WTC11 (cell line): Measurements from ENCODE around the gene SMYD5.
"Not testable (repeated sequence)": the region's sequence is repeated elsewhere in the genome, so short reads cannot be mapped to it uniquely, and the experiment has no call there.

ENCODE experiments used
- CTCF ChIP-seq: fragments of 200-600 bp; IDR thresholded peaks from 2 replicates; pipeline ENCODE4 v1.8.0; 2022; ENCODE audit warnings: antibody characterized with exemption
- E2F5 ChIP-seq: sonication (generic); formaldehyde crosslinking; IDR thresholded peaks from 2 replicates; pipeline ENCODE4 v1.8.1; 2022; ENCODE audit warnings: mild to moderate bottlenecking, moderate library complexity, missing genetic modification reagents
- ELF4 ChIP-seq: sonication (generic); formaldehyde crosslinking; IDR thresholded peaks from 2 replicates; pipeline ENCODE4 v1.8.1; 2022; ENCODE audit warnings: low read depth, mild to moderate bottlenecking, moderate library complexity, missing genetic modification reagents
- FOXJ3 ChIP-seq: sonication (generic); formaldehyde crosslinking; IDR thresholded peaks from 2 replicates; pipeline ENCODE4 v1.9.0; 2021; ENCODE audit warnings: missing genetic modification reagents, mild to moderate bottlenecking, borderline replicate concordance
- IRF2 ChIP-seq: sonication (generic); formaldehyde crosslinking; IDR thresholded peaks from 2 replicates; pipeline ENCODE4 v1.8.0; 2022; ENCODE audit warnings: low read depth, missing genetic modification reagents, borderline replicate concordance
- KAT7 ChIP-seq: sonication (generic); formaldehyde crosslinking; IDR thresholded peaks from 2 replicates; pipeline ENCODE4 v1.8.1; 2023; ENCODE audit warnings: missing genetic modification reagents, mild to moderate bottlenecking, borderline replicate concordance
- NFYB ChIP-seq: sonication (generic); formaldehyde crosslinking; conservative IDR thresholded peaks from 2 replicates; pipeline ENCODE4 v1.8.0; 2022; ENCODE audit warnings: low read depth, missing genetic modification reagents
- SP1 ChIP-seq: sonication (generic); formaldehyde crosslinking; conservative IDR thresholded peaks from 2 replicates; pipeline ENCODE4 v1.8.1; 2022; ENCODE audit warnings: missing genetic modification reagents
- STAT6 ChIP-seq: sonication (generic); formaldehyde crosslinking; conservative IDR thresholded peaks from 2 replicates; pipeline ENCODE4 v1.8.1; 2023; ENCODE audit warnings: mild to moderate bottlenecking, low read depth, missing genetic modification reagents, moderate library complexity
- TEAD4 ChIP-seq: sonication (generic); formaldehyde crosslinking; IDR thresholded peaks from 2 replicates; pipeline ENCODE4 v1.8.0; 2022; ENCODE audit warnings: mild to moderate bottlenecking, missing genetic modification reagents
- TF ChIP-seq, protein P1 (sequence below): fragments of 250-450 bp; sonication (Bioruptor Pico); IDR thresholded peaks from 2 replicates; pipeline ENCODE4 v1.9.0; 2021; ENCODE audit warnings: mild to moderate bottlenecking

DNA sequence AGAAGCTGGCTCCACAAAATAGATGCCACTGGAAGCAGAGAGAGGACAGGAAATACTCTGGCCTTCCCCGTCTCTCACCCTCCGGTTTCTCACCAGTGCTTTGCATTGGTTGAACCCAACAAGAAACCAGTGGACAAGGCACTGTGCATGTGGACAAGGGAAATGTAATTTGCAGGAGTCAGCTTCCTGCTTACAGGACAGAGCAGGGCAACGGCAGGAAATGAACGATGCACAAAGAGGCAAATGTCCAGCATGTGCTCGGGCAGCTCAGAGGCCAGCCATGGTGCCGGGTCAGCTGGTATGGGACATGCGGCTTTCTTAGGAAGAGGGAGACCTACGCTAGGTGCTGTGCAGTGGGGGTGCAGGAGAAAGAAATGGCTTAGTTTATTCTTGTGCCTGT is 47.2 kb upstream of the SMYD5 start:
- not testable (repeated sequence) for TF ChIP-seq SP1; FOXJ3 (CRISPR knock-in tag); CTCF; KAT7 (CRISPR knock-in tag); IRF2 (CRISPR knock-in tag); E2F5 (CRISPR knock-in tag); ELF4 (CRISPR knock-in tag); STAT6; TEAD4; NFYB (CRISPR knock-in tag)
- TF ChIP-seq, protein P1, sequence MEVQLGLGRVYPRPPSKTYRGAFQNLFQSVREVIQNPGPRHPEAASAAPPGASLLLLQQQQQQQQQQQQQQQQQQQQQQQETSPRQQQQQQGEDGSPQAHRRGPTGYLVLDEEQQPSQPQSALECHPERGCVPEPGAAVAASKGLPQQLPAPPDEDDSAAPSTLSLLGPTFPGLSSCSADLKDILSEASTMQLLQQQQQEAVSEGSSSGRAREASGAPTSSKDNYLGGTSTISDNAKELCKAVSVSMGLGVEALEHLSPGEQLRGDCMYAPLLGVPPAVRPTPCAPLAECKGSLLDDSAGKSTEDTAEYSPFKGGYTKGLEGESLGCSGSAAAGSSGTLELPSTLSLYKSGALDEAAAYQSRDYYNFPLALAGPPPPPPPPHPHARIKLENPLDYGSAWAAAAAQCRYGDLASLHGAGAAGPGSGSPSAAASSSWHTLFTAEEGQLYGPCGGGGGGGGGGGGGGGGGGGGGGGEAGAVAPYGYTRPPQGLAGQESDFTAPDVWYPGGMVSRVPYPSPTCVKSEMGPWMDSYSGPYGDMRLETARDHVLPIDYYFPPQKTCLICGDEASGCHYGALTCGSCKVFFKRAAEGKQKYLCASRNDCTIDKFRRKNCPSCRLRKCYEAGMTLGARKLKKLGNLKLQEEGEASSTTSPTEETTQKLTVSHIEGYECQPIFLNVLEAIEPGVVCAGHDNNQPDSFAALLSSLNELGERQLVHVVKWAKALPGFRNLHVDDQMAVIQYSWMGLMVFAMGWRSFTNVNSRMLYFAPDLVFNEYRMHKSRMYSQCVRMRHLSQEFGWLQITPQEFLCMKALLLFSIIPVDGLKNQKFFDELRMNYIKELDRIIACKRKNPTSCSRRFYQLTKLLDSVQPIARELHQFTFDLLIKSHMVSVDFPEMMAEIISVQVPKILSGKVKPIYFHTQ = not testable (repeated sequence)
